GM18861 (cell line): ENCODE measurements around the gene SHANK3.

Experiments
- ATAC-seq: cut with Tn5 transposase; IDR thresholded peaks from one replicate; pipeline ENCODE4 v1.9.1; 2021; ENCODE audit not compliant: unreplicated experiment

Gene SHANK3

DNA sequence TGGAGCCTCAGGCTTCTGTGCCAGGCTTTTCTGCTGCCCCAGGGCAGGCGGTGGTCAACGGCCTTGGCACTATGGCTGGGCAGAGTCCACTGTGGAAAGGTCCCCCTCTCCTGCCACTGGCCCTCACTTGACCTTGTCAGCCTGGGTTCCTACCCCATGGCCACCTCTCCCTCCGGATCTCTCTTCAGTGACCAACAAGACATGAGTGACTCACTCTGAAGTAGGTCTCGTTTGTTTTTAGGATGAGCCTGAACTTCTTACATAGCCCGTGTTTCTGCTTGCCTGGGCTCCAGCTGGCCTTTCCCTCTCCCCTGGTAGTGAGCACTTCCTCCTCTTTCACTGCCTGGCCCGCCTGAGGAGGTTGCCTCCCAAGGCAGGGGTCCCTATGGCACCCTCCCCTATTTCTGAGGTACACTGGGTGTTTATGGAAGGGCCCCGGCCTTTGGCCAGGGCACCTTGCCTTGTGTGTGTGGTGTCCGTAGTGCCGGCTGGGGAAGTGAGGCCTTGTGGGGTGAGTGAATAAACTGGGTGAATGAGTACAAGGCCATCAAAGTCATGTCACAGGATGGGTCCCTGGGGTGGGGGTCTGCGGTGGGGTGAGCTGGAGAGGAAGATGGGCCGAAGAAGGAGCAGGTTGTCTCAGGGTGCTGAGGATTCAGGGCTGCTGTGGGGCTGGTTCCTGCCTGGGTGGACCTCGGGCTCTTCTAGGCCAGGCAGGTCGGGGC is 5.0 kb downstream of the SHANK3 start:
- no peak for ATAC-seq

DNA sequence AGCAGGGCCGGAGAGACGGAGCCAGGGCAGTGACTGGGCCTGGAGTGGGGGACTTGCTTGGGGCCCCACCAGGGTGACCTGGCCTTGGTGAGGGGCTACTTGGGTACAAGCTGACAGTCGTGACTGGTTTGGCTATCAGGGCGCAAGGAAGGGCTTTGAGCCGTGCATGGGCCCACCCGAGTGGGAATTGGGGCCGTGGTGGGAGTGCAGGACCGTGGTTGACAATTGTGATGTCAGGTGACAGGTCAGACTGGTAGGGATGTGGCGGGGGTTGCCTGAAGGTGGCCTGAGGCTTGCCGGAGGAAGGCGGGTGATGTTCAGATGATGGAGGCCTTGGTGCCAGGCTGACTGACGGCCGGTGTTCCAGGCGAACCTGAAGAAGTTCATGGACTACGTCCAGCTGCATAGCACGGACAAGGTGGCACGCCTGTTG is 5.6 kb downstream of the SHANK3 start:
- no peak for ATAC-seq

DNA sequence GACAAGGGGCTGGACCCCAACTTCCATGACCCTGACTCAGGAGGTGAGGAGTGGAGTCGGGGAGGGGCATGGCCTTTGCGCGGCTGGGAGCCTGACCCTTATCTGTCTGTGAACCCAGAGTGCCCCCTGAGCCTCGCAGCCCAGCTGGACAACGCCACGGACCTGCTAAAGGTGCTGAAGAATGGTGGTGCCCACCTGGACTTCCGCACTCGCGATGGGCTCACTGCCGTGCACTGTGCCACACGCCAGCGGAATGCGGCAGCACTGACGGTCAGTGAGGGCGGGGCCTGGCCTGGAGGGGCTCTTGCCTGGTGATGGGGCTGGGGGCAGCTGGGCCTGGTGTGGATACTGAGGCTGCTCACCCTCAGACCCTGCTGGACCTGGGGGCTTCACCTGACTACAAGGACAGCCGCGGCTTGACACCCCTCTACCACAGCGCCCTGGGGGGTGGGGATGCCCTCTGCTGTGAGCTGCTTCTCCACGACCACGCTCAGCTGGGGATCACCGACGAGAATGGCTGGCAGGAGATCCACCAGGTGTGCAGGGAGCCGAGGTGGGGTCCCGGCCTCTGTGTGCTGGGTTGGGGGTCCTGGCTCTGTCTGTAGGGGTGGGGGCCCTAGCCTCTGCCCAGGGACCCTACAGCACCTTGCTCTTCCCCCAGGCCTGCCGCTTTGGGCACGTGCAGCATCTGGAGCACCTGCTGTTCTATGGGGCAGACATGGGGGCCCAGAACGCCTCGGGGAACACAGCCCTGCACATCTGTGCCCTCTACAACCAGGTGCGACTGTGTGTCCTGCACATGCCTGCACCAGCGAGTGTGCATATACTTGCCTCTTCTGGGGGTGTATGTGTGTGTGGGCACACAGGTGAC is 6.3 kb downstream of the SHANK3 start:
- ATAC-seq = no peak

DNA sequence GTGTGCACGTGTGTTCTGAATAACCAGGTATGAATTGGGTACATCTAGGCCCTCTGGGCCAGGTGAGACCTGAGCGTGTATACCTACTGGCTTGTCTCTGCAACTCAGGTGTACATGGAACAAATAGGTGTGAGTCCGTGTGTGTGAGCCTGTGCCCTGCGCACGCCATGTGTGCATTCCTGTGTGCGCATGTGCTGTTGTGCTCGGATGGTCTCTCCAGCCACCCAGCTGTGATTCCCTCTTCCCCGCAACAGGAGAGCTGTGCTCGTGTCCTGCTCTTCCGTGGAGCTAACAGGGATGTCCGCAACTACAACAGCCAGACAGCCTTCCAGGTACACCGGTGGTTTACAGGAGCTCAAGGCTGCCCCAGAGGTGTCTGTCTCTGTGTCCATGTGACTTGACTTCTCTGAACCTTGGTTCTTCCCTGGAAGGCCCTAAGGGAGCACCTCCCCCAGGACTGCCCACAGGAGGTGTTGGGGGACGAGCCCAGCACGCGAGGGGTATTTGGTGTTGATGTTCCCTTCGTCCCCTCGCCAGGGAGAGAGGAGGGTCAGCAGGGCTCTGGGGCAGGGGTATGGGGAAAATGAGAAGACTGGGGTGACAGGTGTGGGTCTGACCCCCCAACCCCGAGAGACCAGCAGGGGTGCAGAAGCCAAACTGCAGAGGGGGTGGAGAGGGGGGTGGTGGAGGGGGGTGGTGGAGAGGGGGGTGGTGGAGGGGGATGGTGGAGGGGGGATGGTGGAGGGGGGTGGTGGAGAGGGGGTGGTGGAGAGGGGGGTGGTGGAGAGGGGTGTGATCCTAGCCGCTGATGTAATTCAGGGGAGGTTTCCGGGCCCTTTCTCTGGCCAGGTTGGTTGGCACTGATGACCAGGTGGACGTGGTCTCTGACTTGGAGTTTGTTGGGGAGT is 10.7 kb downstream of the SHANK3 start:
- ATAC-seq = no peak

DNA sequence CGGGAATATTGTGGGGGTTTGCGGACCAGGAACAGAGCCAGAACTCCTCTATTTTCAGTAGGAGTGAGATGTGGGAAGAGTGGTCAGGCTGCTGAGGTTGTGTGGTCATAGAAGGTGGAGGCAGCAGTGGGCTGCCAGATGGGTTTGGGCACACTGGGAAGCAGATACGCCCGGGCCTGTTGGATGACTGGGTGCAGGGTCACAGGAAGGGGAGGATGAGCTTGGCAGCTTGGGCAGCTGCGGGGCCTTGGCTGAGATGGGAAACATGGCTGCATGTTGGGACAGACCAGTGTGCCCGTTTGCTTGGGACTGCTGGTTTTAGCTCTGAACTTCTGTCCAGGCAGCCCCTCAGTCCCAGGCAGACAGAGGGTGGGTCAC is 11.4 kb downstream of the SHANK3 start:
- ATAC-seq = no peak

DNA sequence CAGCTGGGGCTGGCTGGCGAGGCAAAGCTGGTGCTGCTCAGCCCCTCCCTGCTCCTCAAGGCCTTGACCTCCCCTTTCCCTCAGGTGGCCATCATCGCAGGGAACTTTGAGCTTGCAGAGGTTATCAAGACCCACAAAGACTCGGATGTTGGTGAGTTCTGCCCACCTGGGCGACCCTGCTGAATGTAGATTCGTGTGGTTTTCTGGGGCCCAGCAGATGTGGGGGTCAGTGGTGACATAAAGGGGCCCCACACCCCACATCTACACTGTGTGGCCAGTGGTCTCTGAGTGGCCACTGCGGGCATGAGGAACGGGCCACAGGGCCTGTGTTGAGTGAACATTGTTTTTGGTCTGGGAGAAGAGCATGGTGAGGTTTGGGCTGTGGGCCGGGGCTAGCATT is 11.9 kb downstream of the SHANK3 start:
- no peak for ATAC-seq

DNA sequence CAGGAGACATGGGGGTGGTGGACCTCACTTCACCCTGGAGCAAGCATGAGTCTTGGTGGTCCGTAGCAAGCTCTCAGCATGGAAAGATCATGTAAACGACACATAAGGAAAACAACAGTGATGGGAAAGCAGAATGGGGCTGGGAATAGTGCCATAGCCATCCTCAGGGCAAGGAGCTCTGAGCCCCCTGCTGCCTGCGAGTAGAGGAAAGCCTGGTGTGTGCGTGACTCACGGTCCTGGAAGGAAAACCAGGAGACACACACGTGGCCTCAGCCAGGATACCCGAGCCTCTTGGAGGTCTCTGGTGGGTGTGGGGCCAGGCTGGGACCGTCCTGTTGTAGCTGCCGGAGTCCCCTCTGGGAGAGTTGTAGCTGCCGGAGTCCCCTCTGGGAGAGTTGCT is 12.4 kb downstream of the SHANK3 start:
- ATAC-seq = no peak

DNA sequence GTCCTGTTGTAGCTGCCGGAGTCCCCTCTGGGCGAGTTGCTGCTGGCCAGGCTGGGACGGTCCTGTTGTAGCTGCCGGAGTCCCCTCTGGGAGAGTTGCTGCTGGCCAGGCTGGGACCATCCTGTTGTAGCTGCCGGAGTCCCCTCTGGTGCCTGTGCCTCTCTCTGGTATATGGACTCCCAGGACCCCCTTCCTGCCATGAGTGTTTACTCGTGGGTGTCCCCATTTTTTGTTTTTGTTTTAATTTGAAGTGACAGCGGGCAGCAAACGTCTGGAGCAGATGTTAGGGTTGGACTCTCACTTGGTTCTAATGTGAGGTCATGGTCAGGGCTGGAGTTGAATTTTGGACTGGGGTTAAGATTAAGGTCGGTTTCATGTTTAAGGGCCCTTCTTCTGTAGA is 14.2 kb downstream of the SHANK3 start:
- ATAC-seq = no peak

DNA sequence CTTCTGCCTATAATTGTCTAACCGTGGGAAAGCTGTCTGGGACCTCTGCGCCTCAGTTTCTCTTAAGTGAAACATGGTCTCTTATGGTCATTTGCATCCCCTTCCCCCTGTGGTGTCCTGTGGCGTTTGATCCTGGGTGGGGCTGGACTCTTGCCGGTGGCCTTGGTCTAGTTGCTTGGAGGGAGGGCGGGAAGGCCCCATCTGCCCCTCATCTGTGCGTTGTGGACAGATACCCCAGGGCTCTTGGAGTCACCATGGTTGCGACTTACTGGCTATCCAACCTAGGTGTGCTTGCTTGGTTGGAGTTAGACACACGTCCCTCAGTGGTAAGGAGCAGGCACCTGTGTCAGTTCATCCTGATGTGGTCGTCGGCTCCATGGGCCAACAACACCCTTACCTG is 15.2 kb downstream of the SHANK3 start:
- ATAC-seq = no peak

DNA sequence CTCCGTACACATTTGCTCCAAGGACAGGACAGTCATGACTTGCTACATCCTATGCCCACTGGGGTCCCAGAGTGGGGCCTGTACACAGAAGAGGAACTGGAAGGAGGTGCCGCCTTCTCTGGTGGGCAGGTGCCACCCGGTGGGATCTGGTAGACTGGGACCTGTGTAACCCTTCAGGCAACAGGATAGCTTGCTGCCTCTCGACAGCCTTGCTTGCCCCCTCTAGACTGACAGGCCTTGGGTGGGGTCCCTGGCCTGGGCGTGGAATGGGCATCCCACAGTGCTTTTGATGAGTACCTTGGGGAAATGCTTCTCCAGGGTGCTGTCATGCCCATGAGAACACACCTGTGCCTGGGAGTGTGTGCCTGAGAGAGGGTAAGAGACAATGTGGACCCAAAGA is 15.8 kb downstream of the SHANK3 start:
- ATAC-seq = no peak

DNA sequence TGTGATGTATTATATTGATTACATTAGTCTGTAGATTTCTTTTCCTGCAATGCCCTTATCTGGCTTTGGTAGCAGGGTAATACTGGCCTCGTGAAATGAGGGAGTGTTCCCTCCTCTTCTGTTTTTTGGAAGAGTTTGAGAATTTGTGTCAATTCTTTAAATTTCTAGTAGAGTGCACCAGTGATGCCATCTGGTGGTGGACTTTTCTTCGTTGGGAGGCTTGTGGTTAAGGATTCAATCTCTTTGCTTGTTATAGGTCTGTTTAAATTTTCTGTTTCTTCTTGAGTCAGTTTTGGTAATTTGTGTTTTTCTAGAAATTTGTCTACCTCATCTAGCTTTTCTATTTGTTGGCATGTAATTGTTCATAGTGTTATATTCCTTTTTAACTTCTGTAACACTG is 18.9 kb downstream of the SHANK3 start:
- no peak for ATAC-seq

DNA sequence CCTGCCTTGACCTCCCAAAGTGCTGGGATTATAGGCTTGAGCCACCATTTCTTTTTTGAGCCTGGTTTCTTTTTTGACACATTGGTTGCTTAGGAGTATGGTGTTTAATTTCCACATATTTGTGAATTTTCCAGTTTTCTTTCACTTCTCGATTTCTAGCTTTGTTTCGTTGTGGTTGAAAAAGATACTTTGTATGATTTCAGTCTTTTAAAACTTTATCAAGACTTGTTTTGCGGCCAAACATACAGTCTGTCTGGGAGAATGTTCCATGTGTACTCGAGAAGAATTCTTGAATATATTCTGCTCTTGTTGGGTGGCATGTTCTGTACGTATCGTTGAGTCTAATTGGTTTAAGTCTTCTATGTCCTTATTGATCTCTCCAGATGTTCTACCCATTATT is 20.8 kb downstream of the SHANK3 start:
- no peak for ATAC-seq

DNA sequence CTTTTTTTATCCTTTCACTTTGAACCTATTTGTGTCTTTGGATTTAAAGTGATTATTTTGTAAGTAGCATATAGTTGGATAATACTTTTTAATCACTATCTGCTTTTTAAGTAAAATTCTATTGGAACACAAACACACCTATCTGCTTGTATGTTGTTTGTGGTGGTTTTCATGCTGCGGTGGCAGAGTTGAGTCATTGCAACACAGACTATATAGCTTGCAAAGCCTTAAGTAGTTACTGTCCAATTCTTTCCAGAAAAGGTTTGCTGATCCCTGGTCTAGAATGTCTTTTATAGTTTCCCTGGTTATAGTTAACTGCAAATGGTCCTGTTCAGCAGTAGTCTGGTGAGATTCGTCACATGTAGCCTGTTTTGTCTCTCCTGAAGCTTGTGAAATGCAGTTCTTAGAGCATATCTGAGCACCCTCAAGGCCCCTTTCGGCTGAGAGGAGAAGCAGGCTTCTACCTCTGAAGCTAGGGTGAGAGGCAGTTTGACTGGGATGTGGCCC is 21.5 kb downstream of the SHANK3 start:
- ATAC-seq = no peak

DNA sequence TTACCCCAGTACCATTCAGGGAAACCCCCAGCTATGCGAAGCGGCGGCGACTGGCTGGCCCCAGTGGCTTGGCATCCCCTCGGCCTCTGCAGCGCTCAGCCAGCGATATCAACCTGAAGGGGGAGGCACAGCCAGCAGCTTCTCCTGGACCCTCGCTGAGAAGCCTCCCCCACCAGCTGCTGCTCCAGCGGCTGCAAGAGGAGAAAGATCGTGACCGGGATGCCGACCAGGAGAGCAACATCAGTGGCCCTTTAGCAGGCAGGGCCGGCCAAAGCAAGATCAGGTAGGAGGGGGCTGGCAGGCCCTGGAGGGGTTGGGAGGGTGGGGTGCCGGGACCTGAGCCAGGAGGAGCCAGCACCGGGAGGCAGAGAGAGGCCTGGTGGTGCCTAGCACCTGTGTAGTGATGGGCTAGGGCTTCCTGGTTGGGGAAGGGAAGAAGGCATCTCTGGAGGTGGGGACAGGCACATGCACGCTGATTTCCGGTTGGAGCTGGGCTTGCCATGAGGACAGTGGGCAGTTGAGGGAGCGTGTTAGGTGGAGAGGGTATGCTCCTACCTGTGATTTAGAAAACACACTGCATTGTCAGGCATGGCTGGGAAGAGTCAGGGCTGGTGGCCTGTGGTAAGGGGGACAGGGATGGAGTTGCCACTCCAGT is 22.3 kb downstream of the SHANK3 start:
- no peak for ATAC-seq

DNA sequence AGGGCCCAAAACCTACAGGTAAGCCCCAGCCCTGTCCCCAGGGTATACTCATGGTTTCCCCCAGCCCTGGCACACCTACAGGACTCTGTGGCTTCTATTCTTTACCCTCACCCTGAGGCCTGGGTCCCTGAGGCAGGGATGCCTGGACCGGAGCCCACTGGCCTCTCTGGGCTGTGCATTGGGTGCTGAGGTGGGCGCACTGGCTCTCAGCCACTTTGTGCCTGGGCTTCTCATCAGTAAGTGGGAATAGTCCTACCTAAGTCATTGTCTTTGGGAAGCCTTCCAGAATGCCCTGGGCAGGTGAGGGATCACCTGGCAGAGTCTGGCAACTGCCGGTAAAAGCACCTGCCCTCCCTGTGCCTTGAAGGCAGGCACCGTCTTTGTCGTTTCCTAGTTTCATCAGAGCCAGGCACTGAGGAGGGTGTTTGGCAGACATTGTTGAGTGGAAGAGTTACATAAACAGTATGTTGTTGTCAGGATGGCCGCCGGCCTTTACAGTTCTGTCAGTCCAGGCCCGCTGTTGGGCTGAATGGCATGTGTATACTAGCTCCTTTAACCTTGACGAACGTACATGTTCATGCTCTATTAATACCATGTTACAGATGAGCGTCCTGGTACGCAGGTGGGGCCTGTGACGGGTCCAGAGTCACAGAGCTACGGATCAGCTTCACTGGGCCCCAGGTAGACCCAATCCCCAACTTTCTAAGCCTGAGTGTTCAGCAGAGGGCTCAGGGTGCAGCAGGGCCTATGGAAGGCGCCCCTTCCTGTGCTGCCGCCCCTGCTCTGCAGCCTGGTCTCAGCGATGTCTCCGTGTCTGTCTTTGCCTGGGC is 23.0 kb downstream of the SHANK3 start:
- no peak for ATAC-seq

DNA sequence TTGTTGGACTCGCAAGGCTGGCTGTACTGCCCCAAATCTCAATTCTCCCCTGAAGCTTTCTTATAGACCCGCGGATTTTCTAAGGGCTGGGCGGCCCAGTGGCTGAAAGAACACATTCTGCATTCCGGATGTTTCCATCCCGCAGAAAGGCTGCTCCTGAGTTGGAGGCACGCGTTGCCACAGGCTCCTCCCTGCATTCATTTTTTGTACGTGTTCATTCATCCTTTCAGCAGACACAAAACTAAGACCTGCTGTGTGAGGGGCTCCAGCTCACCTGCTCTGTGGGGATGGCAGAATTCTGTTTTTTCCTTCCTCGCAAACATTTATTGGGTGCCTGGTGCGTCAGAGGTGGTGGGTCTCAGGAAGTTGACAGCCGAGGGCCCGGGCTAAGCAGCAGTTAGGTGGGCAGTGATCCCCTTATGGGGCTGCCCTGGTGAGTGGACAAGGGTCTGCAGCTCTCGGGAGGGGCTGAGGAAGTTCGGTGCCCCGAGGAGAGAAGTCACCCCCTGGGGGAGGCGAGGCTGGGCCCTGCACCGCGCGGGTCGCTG is 23.7 kb downstream of the SHANK3 start:
- no peak for ATAC-seq

DNA sequence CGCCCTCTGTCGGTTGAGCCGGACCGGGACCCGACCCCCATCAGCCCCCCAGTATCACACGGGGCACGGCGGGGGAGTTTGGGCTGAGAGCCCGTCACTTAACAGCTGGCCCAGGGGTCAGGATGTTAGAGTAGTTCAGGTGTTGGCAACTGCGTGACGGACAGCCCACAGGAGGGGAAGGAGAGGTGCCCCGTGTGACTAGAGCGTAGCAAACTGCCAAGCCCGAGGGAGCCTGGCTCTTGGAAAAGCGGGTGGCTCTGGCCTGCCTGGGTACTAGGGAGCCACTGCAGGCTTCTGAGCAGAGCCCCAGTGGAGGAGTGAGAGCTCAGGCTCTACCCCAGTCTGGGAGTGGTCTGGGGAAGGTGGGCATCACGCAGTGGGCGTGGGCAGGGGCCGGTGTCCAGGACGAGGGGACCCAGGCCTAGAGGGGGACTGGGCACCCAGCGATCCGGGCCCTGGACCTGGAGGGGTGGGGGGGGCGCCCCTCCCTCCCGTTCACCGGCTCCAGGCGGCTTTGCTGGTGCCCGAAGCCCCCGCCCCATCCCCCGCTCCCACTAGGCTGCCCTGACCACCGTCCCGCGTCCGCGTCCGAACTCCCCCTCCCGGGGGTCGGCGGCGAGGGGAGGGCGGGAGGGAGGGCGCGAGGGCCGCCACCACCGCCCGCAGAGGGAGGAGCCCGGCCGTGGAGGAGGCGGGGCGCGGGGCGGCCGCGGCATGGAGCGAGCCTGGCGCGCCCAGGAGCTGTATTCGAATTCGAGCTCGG is 24.4 kb downstream of the SHANK3 start:
- ATAC-seq = no peak

DNA sequence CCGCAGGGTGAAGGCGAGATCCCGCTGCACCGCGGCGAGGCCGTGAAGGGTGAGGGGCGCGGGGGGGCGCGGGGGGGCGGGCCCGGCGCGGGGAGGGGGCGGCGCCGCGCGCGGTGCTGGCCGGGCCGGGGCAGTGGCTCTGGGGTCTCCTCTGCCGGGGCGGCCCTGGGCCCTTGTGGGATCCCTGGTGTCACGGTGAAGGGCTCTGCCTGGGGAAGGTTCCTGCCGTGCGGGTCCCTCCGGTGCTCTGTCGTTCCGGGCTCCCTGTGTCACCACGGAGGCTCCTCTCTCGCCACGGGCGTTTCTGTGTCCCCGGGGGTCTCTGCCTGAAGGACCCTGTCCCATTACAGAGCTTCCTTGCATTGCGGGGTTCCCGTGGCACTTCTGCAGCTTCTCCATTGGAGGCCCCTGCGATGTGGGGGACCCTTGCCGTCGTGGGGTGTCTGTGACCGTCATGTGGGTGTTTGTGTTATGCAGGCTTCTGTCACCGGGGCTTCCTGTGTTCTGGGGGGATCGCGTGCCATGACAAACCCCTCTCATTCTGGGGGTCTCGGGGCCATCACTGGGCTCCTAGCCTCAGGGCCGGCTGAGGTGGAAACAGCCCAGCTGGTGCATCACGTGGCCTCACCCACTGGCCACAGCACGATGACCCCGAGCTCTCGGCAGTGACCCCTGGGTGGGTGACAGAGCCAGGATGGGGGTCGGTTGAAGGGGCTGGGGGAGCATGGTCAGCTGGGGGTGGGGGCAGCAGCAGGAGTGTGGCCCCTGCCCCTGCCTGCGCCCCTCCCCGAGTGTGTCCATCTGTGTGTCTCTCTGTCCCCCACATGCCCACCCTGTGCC is 25.3 kb downstream of the SHANK3 start:
- no peak for ATAC-seq
